Stomach (tissue), 4 donors: Measurements from ENCODE around the gene EMC6.

Source experiments
- POLR2AphosphoS5 ChIP-seq, 3 donors: sonication (generic); formaldehyde crosslinking; IDR thresholded peaks; one replicate each; pipeline ENCODE4 v1.6.1; 2016; ENCODE audit warnings: antibody characterized with exemption in 3 of 3
- TF ChIP-seq, protein P1 (sequence below), 7 experiments: fragments of 450-650 bp in 4 of 7; fragments of 200-600 bp in 3 of 7; sonication (generic) in 3 of 7; IDR thresholded peaks; one replicate each; pipeline ENCODE4 v1.5.1; 2016 to 2019; ENCODE audit warnings: antibody characterized with exemption in 7 of 7, control low read depth in 2 of 7, mild to moderate bottlenecking in 1 of 7

DNA sequence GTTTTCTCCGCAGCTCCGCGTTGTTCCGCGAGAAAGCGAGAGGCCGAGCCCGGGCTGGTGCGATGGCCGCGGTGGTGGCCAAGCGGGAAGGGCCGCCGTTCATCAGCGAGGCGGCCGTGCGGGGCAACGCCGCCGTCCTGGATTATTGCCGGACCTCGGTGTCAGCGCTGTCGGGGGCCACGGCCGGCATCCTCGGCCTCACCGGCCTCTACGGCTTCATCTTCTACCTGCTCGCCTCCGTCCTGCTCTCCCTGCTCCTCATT is 404 bp downstream of the EMC6 start:
- TF ChIP-seq, protein P1, sequence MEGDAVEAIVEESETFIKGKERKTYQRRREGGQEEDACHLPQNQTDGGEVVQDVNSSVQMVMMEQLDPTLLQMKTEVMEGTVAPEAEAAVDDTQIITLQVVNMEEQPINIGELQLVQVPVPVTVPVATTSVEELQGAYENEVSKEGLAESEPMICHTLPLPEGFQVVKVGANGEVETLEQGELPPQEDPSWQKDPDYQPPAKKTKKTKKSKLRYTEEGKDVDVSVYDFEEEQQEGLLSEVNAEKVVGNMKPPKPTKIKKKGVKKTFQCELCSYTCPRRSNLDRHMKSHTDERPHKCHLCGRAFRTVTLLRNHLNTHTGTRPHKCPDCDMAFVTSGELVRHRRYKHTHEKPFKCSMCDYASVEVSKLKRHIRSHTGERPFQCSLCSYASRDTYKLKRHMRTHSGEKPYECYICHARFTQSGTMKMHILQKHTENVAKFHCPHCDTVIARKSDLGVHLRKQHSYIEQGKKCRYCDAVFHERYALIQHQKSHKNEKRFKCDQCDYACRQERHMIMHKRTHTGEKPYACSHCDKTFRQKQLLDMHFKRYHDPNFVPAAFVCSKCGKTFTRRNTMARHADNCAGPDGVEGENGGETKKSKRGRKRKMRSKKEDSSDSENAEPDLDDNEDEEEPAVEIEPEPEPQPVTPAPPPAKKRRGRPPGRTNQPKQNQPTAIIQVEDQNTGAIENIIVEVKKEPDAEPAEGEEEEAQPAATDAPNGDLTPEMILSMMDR (IDR thresholded peaks at IDR 0.05), result no peak
- TF ChIP-seq POLR2AphosphoS5 (IDR thresholded peaks at IDR 0.05), result no peak
